ENCODE data around the gene PRKN.
A peak's percentile ranks its signal among the peaks of the same experiment; 100 is the strongest.
"Not testable (repeated sequence)": the region's sequence is repeated elsewhere in the genome, so short reads cannot be mapped to it uniquely, and the experiment has no call there.

PRKN gene

DNA sequence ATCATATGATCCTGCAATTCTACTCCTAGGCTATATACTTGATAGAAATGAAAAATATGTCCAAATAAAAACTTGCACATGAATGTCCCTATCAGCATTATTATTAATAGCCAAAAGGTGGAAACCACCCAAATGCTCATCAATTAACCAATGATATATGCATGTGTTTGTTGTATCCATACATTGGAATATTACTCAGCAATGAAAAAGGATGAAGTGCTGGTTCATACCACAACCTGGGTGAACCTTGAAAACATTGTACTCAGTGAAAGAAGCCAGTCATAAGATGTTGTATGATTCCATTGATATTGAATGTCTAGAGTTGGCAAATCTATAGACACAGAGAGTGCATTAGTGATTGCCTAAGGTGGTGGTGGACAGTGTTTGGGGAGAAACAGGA lies 267.6 kb downstream of the PRKN start:
- DNase-seq: no peak

DNA sequence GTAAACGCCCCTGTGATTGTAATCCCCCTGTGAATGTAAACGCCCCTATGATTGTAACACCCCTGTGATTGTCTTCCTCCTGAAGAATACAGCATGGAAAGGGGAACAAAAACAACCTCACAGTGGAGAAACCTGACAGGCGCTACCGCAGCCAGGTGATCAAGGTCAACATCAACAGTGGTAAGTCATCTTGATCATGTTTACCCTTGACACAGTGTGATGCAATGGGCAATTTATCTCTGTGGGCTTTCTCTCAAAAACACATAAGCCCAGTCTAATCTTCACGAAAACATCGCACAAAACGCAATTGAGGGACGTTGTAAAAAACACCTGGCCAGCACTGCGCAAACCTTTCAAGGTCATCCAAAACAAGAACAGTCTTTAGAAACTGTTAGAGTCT lies 277.2 kb downstream of the PRKN start:
- DNase-seq: no peak

DNA sequence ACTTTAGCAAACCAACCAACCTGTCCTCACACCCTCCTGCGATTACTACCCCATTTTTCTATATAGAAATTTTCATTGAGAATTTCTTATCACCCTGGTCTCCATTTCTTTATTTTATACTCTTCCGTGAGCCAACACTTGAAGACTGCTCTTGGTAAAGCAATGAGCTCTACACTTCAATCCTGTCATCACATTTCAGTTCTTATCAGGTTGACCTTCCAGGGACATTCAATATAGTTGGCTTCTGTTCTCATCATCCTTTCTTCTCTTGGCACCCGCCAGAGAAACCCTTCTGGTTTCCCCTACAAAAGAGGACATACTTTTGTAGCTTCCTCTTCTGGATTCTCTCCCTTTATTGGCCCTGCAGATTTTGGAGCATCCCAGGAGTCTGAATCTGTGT lies 279.3 kb downstream of the PRKN start:
- no peak for DNase-seq

DNA sequence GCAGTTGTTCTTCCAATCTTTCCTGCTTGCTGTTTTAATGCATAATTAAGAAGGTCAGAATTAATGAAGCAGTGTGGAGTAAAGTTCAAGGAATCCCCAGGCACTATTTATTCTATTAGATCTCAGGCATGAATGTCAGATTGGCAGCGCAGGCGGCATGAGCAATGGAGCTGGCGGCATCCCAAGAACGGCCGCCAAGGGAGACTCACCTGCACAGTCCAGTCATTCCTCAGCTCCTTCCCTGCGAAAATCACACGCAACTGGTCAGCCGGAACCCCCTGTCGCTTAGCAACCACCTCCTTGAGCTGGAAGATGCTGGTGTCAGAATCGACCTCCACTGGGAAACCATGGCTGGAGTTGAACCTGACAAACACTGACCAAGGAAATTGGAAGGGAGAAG lies 284.5 kb downstream of the PRKN start:
- peak in 10 of 56 donors; percentile 0 to 28 (median 6) for DNase-seq

DNA sequence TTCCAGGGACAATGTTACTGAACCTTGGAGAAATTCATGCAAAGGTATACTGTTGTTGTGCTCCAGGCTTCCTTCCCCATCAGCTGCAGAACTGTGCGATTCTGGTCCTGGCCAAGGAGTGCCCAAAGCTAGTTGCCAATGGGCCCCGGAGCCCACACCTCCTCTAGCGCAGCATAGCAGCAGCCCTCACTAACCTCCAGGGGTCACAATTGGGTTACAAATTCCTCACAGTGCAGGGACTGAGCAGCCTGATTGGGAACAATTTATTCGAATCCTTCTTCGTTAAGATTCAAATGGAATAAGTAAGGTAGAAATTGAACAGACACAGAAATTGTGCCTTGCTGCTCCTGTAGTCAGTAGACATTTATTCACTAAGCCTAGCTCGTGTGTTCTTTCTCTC lies 284.9 kb downstream of the PRKN start:
- peak in 45 of 56 donors; percentile 1 to 64 (median 25) for DNase-seq

DNA sequence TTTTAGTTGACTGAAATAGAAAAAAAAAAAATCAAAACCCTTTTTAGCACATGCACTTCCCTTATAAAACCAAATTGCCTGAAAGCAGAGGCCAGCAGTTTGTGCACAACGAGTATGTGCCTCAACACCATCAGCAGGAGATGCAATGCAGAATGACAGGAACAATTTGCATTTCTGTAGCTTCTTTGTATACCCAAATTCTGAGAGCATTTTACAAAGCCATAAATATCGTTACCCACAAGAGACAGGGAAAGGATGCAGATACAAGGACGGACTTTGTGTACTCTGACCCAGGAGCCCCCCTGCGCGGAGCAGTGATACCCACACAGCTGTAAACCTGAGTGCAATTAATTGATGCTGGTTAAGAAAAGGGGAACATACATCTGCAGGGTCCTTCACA lies 285.6 kb downstream of the PRKN start:
- DNase-seq: no peak

DNA sequence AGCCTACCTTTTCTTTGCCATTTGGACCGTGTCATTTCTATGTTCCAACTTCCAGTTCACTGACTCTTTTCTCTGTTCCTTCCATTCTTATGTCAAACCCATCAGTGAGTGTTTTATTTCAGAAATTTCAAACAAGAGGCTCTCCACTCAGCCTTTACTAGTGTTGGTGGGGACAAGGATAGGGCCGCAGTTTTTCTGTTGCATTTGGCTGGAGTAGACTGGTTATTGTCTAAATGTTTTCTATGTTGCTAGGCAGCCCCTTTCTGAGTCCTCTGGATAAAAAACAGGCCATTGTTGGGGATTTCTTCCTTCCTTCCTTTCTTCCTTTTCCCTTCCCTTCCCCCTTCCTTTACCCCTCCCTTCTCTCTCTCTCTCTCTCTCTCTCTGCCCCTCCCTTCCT lies 288.6 kb downstream of the PRKN start:
- DNase-seq: no peak

DNA sequence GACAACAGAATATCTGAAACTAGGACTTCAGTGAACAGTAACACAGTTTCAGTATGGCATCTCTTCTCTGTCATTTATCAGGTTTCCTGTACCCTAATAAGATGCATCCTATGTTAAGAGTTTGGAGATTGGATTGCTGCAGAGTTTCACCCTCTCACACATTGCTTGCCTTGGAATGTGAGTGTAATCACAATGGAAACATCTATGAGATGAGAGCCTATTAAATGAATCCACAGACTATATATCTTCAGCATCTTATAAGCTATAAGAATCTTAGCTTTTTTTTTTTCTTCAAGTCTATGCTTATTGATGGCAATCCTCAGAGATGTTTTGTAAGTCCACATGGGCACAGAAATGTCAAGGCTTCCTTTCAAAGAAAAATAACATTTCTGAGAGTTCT lies 292.5 kb downstream of the PRKN start:
- no peak for DNase-seq

DNA sequence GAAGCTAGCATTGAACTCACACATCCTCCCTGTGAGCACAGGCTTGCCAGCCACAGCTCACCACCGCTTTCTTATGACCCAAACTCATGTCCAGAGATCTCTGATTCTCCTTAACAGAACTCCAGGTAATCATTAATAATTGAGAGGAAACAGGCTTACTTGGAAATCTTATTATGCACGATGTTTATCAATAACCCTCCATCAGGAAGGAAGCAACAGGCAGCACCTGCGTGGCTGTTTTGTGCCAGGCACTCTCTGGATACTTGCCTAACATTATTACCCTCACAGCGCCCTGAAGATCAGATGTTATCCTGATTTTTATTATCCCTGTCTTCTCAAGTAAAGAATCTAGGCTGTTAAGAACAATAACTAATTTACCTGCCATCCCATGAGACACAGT lies 306.6 kb downstream of the PRKN start:
- no peak for DNase-seq

DNA sequence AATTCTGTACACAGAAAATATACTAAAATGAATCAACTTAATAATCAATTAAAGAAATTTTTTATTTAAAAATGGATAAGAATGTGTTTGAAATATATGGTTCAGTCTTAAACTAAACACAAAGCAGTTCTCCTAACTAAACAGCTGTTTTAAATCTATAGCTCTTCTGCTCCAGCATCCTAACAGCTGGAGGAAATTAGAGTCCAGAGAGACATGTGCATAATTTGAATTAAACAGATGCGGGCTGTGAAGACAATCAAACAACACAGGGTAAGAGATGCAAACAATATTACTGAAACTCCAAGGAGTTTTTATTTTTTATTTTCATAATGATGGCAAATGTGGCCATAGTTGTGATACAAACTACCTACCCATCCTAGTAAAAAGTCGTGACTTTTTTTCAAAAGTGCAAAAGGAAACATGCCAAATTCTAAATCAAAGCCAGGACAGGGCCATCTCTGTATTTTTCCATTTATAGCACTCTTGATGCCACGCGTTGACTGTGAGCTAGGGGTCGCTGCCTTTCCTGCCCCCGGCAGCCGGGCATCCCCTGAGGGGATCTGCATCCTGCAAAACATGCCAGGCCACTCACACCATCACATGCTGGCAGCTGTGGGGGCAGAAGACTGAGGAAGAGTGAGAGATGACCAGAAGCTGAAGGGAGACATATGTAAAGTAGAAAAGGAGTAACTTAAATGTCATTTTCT lies 310.6 kb downstream of the PRKN start:
- DNase-seq: no peak

DNA sequence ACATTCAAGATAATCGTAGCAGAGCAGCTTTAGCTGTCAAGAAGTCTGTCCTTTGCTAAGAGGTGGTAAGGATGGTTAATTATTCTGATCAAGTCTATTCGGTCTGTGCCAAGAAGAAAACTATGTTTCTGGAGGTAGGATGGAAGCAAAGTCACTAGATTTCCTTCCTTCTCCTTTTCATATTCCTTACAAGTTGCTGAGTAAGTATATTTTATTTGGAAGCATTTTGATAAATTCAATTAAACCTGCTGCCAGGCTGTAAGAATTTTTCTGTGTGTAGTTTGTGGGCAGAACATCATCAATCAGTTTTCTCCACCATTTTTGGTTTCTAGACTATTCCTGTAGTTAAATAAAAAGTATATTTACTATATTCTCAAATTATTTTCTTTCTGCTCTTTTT lies 311.3 kb downstream of the PRKN start:
- DNase-seq: no peak

DNA sequence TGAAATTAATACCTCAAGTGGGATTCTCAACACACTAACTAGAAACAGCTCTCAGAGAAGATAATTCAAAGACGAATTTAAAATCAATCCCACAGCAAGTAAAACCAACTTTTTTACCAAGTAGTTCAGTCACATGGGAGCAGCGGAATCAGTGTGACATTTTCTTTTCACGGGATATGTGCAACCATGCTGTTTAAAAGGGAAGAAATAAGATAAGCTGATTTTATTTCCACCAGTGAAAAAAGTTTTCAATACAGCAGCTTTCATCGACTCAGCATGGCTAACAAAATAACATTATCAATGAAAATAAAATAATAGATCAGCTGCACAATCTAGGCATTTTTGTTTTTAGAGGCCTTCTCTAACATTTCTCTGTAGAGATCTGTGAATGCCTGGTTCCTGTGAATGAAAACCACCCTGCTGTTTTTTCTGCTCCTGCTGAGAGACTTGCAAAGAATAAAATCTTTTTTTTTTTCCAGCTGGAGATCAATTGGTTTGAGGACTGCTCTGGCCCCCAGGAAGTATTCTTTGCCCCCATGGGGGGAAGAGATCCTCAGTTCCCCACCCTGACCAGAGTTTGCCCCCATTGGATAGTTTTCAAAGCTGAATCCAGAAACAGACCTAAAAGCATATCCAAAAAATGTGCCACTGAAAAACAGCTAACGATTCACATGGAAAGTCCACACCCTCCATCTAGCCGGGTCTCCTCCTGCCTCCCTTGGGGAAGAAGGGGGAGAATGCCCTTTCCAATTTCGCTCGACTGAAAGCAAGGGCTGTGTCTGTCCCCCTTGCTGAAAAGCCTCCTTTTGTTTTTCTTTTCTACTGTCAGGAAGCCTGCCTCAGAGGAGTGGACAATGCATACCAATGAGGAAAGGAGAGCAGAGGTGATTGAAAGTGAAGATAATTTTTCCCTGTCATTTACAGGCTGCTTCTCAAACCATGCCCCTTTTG lies 317.6 kb downstream of the PRKN start:
- DNase-seq: peak in 1 of 56 donors; percentile 8

DNA sequence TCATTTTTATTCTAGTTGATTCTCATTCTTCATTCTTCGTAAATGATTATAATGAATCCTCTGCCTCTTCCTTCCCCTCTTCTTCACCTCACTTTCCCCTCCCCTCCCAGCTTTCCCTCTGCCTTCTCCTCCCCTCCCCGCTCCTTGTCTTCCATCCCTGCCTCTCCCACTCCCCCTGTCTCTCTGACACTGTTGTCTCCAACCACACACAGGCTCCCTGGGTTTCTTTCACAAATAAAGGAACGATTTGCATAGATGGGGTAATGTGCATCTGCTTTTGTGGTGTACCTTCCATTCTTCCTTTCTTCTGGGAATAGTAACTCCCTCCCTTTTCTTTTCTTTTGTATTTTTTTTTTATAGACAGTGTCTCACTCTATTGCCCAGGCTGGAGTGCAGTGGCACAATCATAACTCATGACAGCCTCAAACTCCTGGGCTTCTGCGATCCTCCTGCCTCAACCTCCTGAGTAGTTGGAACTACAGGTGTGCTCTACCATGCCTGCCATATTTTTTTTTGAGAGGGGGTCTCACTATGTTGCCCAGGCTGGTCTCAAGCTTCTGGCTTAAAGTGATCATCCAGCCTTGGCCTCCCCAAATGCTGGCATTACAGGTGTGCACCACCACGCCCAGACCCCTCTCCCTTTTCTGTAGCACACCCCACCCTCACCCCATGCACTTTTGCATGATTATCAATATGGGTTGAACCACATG lies 318.6 kb downstream of the PRKN start:
- no peak for DNase-seq

DNA sequence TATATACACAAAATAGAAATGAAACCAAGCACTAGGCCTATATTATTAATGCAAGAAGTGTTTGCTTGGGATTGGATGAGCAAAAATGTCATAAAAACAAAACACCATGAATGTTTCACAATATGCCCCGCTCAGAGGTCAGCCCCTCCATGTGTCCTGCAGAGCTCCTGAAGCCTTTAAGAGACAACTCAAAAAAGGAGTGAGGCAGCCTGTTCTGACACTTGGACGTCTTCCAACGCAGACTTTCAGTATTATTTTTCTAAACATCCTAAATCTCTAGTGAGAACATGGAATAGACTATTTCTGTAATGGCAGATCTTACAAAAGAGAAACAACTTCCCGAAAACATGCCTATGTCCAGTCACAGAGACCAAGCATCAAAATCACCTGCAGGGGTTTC lies 322.6 kb downstream of the PRKN start:
- no peak for DNase-seq

DNA sequence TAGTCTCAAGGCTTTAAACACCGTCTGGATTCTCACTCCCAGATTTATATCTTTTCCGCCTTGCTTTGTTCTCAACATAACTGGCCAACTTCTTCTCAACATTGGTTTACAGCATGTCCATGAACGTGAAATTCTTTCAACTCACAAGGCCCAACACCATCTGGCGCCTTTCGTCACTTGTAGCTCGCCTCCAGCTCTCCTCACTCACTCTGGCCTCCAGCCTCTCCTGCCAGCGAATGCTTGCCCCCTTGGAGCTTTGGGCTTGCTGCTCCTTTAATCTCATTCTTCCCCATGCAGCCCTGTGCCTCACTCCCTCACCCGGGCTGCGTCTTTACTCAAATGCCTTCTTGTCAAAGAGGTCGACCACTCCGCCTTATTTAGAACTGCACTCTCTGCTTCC lies 324.5 kb downstream of the PRKN start:
- DNase-seq: no peak

DNA sequence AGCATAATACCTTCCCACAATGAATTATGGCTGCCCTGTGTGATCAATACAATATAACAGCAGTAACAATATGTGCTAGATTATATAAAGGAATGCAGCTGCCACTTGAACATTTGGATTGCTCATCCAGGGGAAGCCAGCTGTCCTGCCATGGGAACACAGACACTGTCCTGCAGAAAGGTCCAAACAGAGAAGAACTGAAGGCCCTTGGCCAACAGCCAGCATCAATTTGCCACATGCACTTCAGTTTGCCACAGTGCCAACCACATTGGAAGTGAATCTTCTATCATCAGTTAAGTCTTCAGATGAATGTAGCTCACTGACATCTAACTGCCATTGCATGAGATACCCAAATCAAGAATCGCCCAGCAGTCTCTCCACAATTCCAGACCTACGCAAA lies 332.4 kb downstream of the PRKN start:
- no peak for DNase-seq

DNA sequence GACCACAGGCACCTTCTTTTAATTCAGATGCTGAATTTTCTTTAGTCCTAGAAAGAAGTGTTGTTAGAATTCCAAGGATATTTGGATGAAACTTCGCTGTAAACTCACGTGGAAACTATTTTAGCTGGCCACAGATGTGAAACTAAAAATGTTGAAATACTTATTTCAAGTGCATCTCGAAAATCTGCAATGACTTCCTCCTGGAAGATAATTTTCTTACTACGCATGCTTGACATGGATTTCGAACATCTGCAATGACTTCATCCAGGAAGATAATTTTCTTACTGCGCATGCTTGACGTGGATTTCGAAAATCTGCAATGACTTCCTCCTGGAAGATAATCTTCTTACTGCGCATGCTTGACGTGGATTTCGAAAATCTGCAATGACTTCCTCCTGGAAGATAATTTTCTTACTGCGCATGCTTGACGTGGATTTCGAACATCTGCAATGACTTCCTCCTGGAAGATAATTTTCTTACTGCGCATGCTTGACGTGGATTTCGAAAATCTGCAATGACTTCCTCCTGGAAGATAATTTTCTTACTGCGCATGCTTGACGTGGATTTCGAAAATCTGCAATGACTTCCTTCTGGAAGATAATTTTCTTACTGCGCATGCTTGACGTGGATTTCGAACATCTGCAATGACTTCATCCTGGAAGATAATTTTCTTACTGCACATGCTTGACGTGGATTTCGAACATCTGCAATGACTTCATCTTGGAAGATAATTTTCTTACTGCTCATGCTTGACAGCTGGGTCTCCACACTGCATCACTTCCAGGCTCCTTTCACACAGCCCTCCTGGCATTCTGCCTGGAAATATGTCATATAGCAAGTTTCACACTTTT lies 336.4 kb downstream of the PRKN start:
- not testable (repeated sequence) for DNase-seq

DNA sequence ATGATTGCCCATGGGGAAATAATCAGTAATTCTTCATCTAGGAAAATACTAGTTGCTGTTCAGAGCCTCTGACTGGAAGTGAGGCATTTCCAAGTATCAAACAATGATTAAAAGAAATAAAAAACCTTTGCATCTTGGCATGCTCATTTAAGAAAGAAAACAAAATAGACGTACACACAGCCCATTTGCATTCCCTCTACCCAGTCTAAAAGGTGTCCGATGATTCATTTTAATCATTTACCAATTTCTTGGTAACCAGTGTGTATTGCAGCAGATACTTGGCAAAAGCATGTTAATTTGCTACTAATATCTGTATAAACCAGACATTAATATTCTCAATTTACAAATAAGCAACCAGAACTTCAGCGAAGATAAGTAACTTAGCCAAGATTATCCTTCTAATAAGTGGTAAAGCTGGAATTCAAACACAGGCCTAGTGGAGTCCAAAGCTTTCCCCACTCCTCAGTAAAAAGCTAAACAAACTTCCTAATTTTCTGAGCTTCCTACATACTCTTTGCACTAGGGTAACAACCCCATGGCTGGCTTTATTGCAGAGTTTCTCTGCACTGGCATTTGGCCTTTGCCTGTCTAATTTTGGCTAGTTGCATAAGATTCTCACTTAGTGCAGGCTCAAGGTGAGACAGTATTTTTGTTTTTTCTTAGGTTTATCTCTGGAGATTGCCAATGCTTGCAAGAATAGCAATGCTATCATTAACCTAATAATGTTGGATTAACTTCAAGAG lies 338.1 kb downstream of the PRKN start:
- no peak for DNase-seq

DNA sequence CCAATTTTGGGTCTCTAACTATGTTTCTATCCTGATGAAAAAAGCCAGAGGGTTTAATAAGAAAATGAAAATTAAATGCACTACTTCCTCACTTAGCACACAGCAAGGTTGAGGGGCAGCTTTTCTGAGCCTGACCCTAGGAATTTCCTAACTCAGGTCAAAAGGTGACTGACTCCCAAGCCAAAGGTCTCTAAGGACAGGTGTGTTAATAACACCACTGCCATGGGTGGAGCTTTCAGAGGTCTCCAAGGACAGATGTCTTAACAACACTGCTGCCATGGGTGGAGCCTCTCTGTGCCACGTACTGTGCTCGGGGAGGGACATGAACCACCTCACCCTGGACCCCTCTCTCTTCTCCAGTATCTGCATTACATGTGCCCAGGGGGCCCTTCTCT lies 339.2 kb downstream of the PRKN start:
- DNase-seq: no peak

DNA sequence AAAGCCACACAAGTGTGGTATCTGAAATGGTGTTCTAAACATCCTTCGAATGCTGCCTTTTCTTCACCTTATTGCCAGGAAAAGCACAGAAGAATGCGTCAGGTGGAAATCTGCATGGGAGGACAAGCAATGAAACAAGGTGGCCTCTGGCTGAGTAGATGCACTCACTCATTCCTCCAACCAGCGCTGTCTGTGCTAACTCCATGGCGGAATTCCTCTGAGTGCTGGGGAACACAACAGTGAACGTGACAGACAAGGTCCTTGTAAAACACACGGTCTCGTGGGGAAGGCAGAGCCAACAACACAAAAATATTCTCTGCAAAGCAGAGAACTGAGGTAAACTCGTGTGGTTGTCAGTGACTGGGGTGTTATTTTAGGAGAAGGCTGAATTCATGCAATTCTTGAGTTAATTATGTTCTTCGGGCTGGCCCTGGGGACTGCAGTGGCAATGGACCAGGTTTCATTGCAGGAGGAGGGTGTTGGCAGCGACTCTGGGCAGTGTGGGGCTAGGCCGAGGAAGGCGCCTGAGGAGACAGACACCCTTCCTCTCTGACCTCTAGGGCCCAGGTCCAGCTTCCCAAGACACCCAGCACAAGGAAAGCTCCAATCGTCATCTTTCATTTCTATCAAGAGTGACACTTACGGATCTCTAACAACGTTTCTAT lies 339.7 kb downstream of the PRKN start:
- no peak for DNase-seq
